HL-60/S4 (cell line): ENCODE data around the gene KRI1.
"Not testable (repeated sequence)": the region's sequence is repeated elsewhere in the genome, so short reads cannot be mapped to it uniquely, and the experiment has no call there.

Source experiments
- in situ Hi-C: fragments of 300-500 bp; cut with MboI; formaldehyde crosslinking; loops from 2 replicates; pipeline ENCODE4 v1.14.3; 2022; ENCODE audit warnings: low sequenced_read_pairs

Gene KRI1

GRCh38 chr19:10551006-10551405 is 14.8 kb downstream of the KRI1 start:
- in situ Hi-C loops, result not testable (repeated sequence)

GRCh38 chr19:10550336-10550735 is 15.5 kb downstream of the KRI1 start:
- in situ Hi-C loops, result no loop called here

- in situ Hi-C loops, result no loop called here
Observed at GRCh38 chr19:10549733-10550132, 16.1 kb downstream of the KRI1 start.

- in situ Hi-C loops, result no loop called here
Observed at GRCh38 chr19:10548746-10549276, 17.0 kb downstream of the KRI1 start.

- in situ Hi-C loops, result no loop called here
Observed at GRCh38 chr19:10546817-10547216, 19.0 kb downstream of the KRI1 start.

GRCh38 chr19:10544753-10545251 is 21.0 kb downstream of the KRI1 start:
- in situ Hi-C loops, result no loop called here

GRCh38 chr19:10544242-10544752 is 21.5 kb downstream of the KRI1 start:
- in situ Hi-C loops, result no loop called here

GRCh38 chr19:10543420-10544241 is 22.2 kb downstream of the KRI1 start, which contains the start of gene ATG4D:
TSS of gene ATG4D (plus strand) at chr19:10543904. CDS start at chr19:10544091, 187 bp downstream.
- in situ Hi-C loops, result no loop called here

- in situ Hi-C loops, result no loop called here
Observed at GRCh38 chr19:10543059-10543419, 22.8 kb downstream of the KRI1 start.

GRCh38 chr19:10539016-10539415 is 26.8 kb downstream of the KRI1 start:
- in situ Hi-C loops, result not testable (repeated sequence)

GRCh38 chr19:10538204-10538983 is 27.4 kb downstream of the KRI1 start:
- in situ Hi-C loops, result no loop called here

GRCh38 chr19:10537668-10538067 is 28.1 kb downstream of the KRI1 start:
- in situ Hi-C loops, result no loop called here

GRCh38 chr19:10535613-10536012 is 30.2 kb downstream of the KRI1 start:
- in situ Hi-C loops, result no loop called here

GRCh38 chr19:10533646-10534386 is 32.0 kb downstream of the KRI1 start:
- in situ Hi-C loops, result no loop called here

GRCh38 chr19:10532457-10532856 is 33.4 kb downstream of the KRI1 start:
- in situ Hi-C loops, result no loop called here

- in situ Hi-C loops, result not testable (repeated sequence)
Observed at GRCh38 chr19:10526887-10527286, 38.9 kb downstream of the KRI1 start.

GRCh38 chr19:10525636-10526035 is 40.2 kb downstream of the KRI1 start:
- in situ Hi-C loops, result no loop called here

GRCh38 chr19:10523135-10523636 is 42.6 kb downstream of the KRI1 start:
- in situ Hi-C loops, result no loop called here

- in situ Hi-C loops, result no loop called here
Observed at GRCh38 chr19:10521461-10522171, 44.2 kb downstream of the KRI1 start.
